Effector memory CD4-positive, alpha-beta T cell (primary cell): ENCODE data around the gene RABEP2.
A peak's percentile ranks its signal among the peaks of the same experiment; 100 is the strongest.
"Not testable (repeated sequence)": the region's sequence is repeated elsewhere in the genome, so short reads cannot be mapped to it uniquely, and the experiment has no call there.

Experiments used
- DNase-seq, 3 donors: peaks; one replicate each; pipeline ENCODE4 v3.0.0-alpha.2; 2020
- H3K27ac ChIP-seq: 2 replicates; pipeline ENCODE4 v1.7.0; 2013; ENCODE audit warnings: mild to moderate bottlenecking, low read length, moderate library complexity; ENCODE audit not compliant: insufficient read depth, poor library complexity, severe bottlenecking
- H3K27me3 ChIP-seq: replicated peaks from 2 replicates; pipeline ENCODE4 v1.7.0; 2013; ENCODE audit warnings: mild to moderate bottlenecking, low read length; ENCODE audit not compliant: insufficient read depth, control insufficient read depth, poor library complexity, severe bottlenecking
- H3K36me3 ChIP-seq: 2 replicates; pipeline ENCODE4 v1.7.0; 2013; ENCODE audit warnings: mild to moderate bottlenecking, low read length, moderate library complexity; ENCODE audit not compliant: control insufficient read depth, insufficient read depth
- H3K4me1 ChIP-seq: 2 replicates; pipeline ENCODE4 v1.7.0; 2013; ENCODE audit warnings: low read length, mild to moderate bottlenecking; ENCODE audit not compliant: control insufficient read depth, insufficient read depth, poor library complexity, severe bottlenecking
- H3K4me3 ChIP-seq: 2 replicates; pipeline ENCODE4 v1.7.0; 2013; ENCODE audit warnings: low read length, low read depth, mild to moderate bottlenecking; ENCODE audit not compliant: insufficient read depth, poor library complexity, severe bottlenecking
- H3K9me3 ChIP-seq: 2 replicates; pipeline ENCODE4 v1.7.0; 2013; ENCODE audit warnings: mild to moderate bottlenecking, low read length, moderate library complexity; ENCODE audit not compliant: control insufficient read depth

The RABEP2 gene

DNA sequence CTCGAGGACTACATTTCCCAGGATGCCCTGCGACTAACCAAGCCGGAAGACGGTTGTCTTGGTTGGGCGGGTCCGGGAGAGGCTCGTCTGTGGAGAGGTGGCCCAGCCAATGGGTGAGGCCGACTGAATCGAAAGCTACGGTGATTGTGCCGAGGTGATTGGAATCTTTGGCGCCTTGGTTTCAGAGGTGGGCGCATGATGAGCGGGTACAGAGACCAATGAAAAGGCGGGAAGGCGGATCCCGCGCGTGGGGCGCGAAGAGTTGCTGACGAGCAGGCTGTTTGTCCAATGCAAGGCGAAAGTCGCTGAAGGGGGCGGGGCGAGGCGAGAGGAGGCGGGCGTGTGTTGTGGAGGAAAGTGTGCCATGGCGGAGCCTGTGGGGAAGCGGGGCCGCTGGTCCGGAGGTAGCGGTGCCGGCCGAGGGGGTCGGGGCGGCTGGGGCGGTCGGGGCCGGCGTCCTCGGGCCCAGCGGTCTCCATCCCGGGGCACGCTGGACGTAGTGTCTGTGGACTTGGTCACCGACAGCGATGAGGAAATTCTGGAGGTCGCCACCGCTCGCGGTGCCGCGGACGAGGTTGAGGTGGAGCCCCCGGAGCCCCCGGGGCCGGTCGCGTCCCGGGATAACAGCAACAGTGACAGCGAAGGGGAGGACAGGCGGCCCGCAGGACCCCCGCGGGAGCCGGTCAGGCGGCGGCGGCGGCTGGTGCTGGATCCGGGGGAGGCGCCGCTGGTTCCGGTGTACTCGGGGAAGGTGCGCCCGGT, 25.8 kb upstream of the RABEP2 start, which contains the start of gene NFATC2IP:
Gene NFATC2IP (plus strand): TSS at position 290 of the 762 bp plus-strand sequence. CDS start 75 bp downstream, at position 365.
- H3K27ac ChIP-seq: peak within 1 kb of the TSS; percentile 66
- no peaks in the 10 kb centered on the region for H3K27me3 ChIP-seq
- peak within 1 kb of the TSS; percentile 90 for H3K4me3 ChIP-seq
- DNase-seq: peak; percentile 97 to 99 (median 99)
- no peaks in the 10 kb centered on the region for H3K9me3 ChIP-seq
- H3K4me1 ChIP-seq: peaks cover 14% of the 10 kb centered on the region
- H3K36me3 ChIP-seq: peaks cover 23% of the 10 kb centered on the region

DNA sequence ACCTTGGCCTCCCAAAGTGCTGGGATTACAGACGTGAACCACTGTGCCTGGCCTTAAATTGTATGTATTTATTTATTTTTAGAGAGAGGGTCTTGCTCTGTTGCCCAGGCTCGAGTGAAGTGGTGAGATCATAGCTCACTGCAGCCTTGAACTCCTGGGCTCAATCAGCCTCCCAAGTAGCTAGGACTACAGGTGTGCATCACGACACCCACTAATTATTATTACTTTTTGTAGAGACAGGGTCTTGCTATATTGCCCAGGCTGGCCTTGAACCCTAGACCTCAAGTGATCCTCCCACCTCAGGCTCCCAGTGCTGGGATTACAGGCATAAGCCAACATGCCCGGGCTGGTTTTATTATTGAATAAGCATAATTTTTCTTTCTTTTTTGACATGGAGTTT, 21.6 kb upstream of the RABEP2 start:
- H3K36me3 ChIP-seq: no peaks in the 10 kb centered on the region
- no peak for DNase-seq
- H3K9me3 ChIP-seq: no peaks in the 10 kb centered on the region
- no peak overlapping the region for H3K27ac ChIP-seq
- peaks cover 15% of the 10 kb centered on the region for H3K4me1 ChIP-seq
- H3K4me3 ChIP-seq: no peak overlapping the region
- H3K27me3 ChIP-seq: no peaks in the 10 kb centered on the region

DNA sequence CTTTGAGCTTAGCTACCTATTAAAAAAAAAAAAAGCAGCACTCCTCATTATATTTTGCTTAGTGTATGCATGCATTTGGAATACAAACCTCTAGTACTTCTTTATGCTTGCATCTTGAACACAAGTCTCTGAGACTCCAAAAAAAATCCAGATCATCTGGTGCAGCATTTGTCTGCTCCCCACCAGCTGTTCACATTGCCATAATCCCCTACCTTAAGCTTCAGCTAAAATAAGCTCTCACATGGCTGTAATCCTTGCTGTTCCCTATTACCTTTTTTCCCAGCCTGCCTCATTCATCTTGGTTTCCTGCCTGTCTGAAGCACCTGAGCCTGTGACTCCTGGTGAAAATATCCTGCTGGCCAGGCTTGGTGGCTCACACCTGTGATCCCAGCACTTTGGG, 18.2 kb upstream of the RABEP2 start:
- no peak overlapping the region for H3K27ac ChIP-seq
- no peaks in the 10 kb centered on the region for H3K27me3 ChIP-seq
- no peaks in the 10 kb centered on the region for H3K36me3 ChIP-seq
- peaks cover 8% of the 10 kb centered on the region for H3K4me1 ChIP-seq
- DNase-seq: no peak
- no peaks in the 10 kb centered on the region for H3K9me3 ChIP-seq
- no peak overlapping the region for H3K4me3 ChIP-seq

DNA sequence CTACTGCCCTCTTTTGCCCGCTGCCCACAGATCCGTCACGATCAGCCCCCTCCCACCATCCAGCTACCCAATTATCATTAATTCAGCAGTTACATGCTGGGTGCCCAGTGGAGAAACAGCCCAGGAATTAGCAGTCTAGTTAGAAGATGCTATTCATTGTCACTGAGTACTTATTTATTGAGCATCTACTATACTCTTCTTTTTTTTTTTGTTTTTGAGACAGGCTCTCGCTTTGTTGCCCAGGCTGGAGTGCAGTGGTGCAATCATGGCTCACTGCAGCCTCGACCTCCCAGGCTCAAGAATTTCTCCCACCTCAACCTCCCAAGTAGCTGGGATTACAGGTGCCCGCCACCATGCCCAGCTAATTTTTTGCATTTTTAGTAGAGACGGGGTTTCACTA, 14.8 kb upstream of the RABEP2 start:
- H3K27ac ChIP-seq, H3K9me3 ChIP-seq, H3K4me3 ChIP-seq, H3K27me3 ChIP-seq, DNase-seq, H3K36me3 ChIP-seq: not testable (repeated sequence)
- H3K4me1 ChIP-seq: peaks cover 12% of the 10 kb centered on the region

DNA sequence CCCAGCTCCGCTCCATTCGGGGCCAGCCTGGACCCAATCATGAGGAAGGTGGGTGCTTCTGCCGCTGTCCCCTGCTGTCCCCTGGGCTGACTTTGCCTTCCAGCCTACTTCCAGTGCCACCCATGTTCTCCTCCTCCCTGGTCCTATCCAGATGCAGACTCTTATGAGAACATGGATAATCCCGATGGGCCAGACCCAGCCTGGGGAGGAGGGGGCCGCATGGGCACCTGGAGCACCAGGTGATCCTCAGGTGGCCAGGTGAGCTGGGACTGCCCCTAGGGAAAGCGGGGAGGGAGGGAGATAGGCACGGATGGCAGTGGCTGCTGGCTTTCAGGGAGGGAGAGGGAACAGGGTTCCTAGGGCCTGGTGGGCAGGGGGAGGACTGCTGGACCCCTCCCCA, 13.7 kb upstream of the RABEP2 start:
- no peak overlapping the region for H3K27ac ChIP-seq

DNA sequence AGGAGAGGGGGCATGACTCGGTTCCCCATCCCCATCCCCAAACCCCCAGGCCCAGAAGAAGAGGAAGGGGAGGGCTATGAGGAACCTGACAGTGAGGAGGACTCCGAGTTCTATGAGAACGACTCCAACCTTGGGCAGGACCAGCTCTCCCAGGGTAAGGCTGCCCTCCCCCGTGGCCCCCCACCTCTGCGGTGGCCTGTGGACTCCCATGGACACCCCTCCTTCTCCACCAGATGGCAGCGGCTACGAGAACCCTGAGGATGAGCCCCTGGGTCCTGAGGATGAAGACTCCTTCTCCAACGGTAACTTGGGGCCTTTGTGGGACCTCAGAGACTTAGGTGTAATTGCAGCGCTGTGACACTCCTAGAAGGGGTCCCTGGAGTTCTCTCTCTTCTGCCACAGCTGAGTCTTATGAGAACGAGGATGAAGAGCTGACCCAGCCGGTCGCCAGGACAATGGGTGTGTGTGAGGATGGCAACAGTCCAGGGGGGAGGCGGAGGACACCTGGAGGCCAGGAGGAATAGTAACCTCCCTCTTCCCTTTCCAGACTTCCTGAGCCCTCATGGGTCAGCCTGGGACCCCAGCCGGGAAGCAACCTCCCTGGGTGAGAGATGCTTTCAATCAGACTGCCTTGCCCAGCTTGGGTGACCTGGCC, 12.3 kb upstream of the RABEP2 start:
- H3K27ac ChIP-seq: no peak overlapping the region
- no peaks in the 10 kb centered on the region for H3K9me3 ChIP-seq
- H3K27me3 ChIP-seq: no peaks in the 10 kb centered on the region
- no peak overlapping the region for H3K4me3 ChIP-seq
- no peak for DNase-seq
- H3K4me1 ChIP-seq: peaks cover 12% of the 10 kb centered on the region
- no peaks in the 10 kb centered on the region for H3K36me3 ChIP-seq

More for the DNA sequence above, 13.7 kb upstream of the RABEP2 start:
- Histone ChIP-seq H3K27me3 (no peaks in the 10 kb centered on the region), H3K9me3 (no peaks in the 10 kb centered on the region), H3K4me1 (peaks cover 12% of the 10 kb centered on the region), H3K36me3 (no peaks in the 10 kb centered on the region), H3K4me3 (no peak overlapping the region)
- DNase-seq: no peak

DNA sequence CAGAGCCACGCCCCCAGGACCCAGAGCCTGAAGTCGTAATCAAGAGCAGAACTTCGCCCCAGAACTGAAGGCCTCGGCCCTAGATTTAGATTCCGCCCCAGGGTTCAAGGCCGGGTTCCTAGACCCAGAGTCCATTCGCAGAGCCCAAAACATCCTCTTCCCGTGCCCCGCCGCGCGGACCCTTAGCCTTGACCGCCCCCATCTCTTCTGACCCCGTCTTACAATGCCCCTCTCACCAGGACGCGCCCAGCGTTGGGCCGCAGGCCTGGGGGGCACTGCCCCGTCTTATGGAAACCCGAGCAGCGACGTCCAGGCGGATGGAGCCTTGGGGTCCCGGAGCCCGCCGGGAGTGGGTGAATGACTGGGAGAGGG, 11.7 kb upstream of the RABEP2 start:
- Histone ChIP-seq H3K36me3 (no peaks in the 10 kb centered on the region), H3K4me3 (no peak overlapping the region), H3K4me1 (peaks cover 12% of the 10 kb centered on the region), H3K9me3 (no peaks in the 10 kb centered on the region), H3K27ac (no peak overlapping the region), H3K27me3 (no peaks in the 10 kb centered on the region)
- DNase-seq: no peak

DNA sequence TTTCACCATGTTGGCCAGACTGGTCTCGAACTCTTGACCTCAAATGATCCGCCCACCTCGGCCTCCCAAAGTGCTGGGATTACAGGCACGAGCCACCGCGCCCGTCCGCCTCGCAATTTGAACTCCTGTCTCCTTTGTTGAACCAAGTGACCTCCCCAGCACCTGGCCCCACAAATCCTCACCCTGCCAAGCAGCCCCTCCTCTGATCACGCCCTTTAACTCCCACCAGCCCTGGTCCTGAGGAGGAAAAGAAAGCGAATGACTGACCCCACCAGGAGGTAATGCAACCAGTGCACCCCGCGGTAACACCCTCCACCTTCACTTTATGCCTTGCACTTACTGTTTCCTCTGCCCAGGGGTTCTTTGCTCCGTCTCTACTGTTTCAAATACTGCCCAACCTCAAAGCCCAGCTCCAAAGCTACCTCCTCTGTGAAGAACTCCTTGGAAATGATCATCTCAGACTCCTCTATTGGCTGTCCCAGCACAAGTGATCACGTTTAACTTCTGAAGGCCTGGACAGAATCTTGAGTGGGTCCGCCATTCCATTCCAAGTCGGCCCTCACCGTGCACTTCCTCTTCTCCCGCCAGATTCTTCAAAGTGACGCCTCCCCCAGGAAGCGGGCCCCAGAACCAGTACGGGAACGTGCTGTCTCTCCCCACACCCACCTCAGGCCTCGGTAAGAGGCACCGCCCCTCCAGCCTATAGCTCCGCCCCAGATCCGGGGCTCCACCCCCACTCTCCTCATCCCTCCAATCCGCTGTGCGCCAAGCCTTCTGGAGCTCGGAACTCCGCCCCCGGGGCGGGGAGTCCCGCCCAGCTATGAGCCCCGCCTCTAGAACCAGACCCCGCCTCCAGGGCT, 11.1 kb upstream of the RABEP2 start:
- Histone ChIP-seq H3K27me3 (no peaks in the 10 kb centered on the region), H3K4me3 (no peak overlapping the region), H3K36me3 (no peaks in the 10 kb centered on the region), H3K4me1 (peaks cover 12% of the 10 kb centered on the region), H3K27ac (no peak overlapping the region), H3K9me3 (no peaks in the 10 kb centered on the region)
- peak; percentile 71 to 77 (median 74) for DNase-seq

DNA sequence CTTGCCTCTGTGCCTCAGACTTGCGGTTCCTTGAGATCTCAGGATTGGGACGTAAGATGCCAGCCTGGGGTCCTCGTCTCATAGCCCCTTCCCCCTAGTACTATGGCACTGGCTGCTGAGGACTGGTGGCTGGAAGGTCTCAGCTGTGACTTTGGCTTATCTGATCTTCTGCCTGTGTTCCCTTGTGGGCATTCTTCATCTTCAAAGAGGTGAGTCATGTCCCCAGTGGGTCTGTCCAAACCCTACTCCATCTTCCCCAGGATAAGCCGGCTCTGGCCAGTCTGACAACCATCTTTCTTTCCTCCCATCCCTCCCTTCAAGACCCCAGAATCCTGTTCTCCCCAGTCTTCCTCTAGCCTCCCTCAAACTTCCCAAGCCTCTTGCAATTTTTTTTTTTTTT, 10.3 kb upstream of the RABEP2 start:
- no peak overlapping the region for H3K27ac ChIP-seq
- no peaks in the 10 kb centered on the region for H3K27me3 ChIP-seq
- no peaks in the 10 kb centered on the region for H3K36me3 ChIP-seq

More for the DNA sequence above, 10.3 kb upstream of the RABEP2 start:
- no peak overlapping the region for H3K4me3 ChIP-seq
- no peak for DNase-seq
- H3K4me1 ChIP-seq: peaks cover 12% of the 10 kb centered on the region
- no peaks in the 10 kb centered on the region for H3K9me3 ChIP-seq
